Mesenchymal stem cell (in vitro differentiated cells and primary cell): ENCODE measurements around the gene CST9L.

Experiments
- DNase-seq: peaks from one replicate; pipeline ENCODE4 v3.0.0-alpha.2; 2013
- H2AFZ ChIP-seq: one replicate; pipeline ENCODE4 v1.6.1; 2013; ENCODE audit warnings: low read depth, mild to moderate bottlenecking, control low read depth, inconsistent platforms, low read length, moderate library complexity
- H2AK5ac ChIP-seq: 2 replicates; pipeline ENCODE4 v1.6.1; 2013; ENCODE audit warnings: low read length, moderate library complexity, mild to moderate bottlenecking, inconsistent platforms; ENCODE audit not compliant: severe bottlenecking
- H2BK120ac ChIP-seq: one replicate; pipeline ENCODE4 v1.6.1; 2013; ENCODE audit warnings: low read depth, mild to moderate bottlenecking, inconsistent platforms, low read length, moderate library complexity
- H2BK12ac ChIP-seq, 2 experiments: one replicate each; pipeline ENCODE4 v1.6.1; 2013; ENCODE audit warnings: inconsistent platforms in 2 of 2, low read length in 2 of 2, mild to moderate bottlenecking in 2 of 2, moderate library complexity in 2 of 2, control low read depth in 1 of 2
- H2BK15ac ChIP-seq: one replicate; pipeline ENCODE4 v1.6.1; 2013; ENCODE audit warnings: mild to moderate bottlenecking, low read depth, inconsistent platforms; ENCODE audit not compliant: poor library complexity, severe bottlenecking
- H2BK5ac ChIP-seq: 2 replicates; pipeline ENCODE4 v1.6.1; 2013; ENCODE audit warnings: low read depth, mild to moderate bottlenecking, low read length, control low read depth, inconsistent platforms; ENCODE audit not compliant: poor library complexity, severe bottlenecking
- H3K14ac ChIP-seq, 2 experiments: one replicate each; pipeline ENCODE4 v1.6.1; 2013; ENCODE audit warnings: inconsistent platforms in 2 of 2, low read length in 2 of 2, control low read depth in 1 of 2, mild to moderate bottlenecking in 1 of 2, moderate library complexity in 1 of 2
- H3K18ac ChIP-seq, 2 experiments: one replicate each; pipeline ENCODE4 v1.6.1; 2013; ENCODE audit warnings: inconsistent platforms in 2 of 2, low read length in 2 of 2, control low read depth in 1 of 2, low read depth in 1 of 2, mild to moderate bottlenecking in 1 of 2
- H3K23ac ChIP-seq, 2 experiments: one replicate each; pipeline ENCODE4 v1.6.1; 2013; ENCODE audit warnings: inconsistent platforms in 2 of 2, low read length in 2 of 2, mild to moderate bottlenecking in 2 of 2, moderate library complexity in 2 of 2, control low read depth in 1 of 2
- H3K27ac ChIP-seq: 2 replicates; pipeline ENCODE4 v1.5.1; 2013; ENCODE audit warnings: mild to moderate bottlenecking, moderate library complexity, low read length, control low read depth, inconsistent platforms; ENCODE audit not compliant: poor library complexity, severe bottlenecking
- H3K27me3 ChIP-seq, 2 experiments: 2 replicates each; pipeline versions ENCODE4 v1.6.1 to v1.7.0; 2013; ENCODE audit warnings: low read length in 2 of 2, mild to moderate bottlenecking in 2 of 2, moderate library complexity in 2 of 2, control low read depth in 1 of 2, inconsistent platforms in 1 of 2; ENCODE audit not compliant: control insufficient read depth in 1 of 2, insufficient read depth in 1 of 2
- H3K36me3 ChIP-seq, 2 experiments: 2 replicates each; pipeline versions ENCODE4 v1.6.1 to v1.7.0; 2013; ENCODE audit warnings: low read length in 2 of 2, control low read depth in 1 of 2, inconsistent platforms in 1 of 2, low read depth in 1 of 2, mild to moderate bottlenecking in 1 of 2; ENCODE audit not compliant: insufficient read depth in 2 of 2, control insufficient read depth in 1 of 2
- H3K4ac ChIP-seq, 2 experiments: one replicate each; pipeline ENCODE4 v1.6.1; 2013; ENCODE audit warnings: inconsistent platforms in 2 of 2, low read length in 2 of 2, mild to moderate bottlenecking in 2 of 2, moderate library complexity in 2 of 2, control low read depth in 1 of 2, low read depth in 1 of 2
- H3K4me1 ChIP-seq: 2 replicates; pipeline ENCODE4 v1.6.1; 2013; ENCODE audit warnings: low read depth, low read length, control low read depth; ENCODE audit not compliant: control insufficient read depth, insufficient read depth
- H3K4me2 ChIP-seq: 2 replicates; pipeline ENCODE4 v1.6.1; 2013; ENCODE audit warnings: low read length, mild to moderate bottlenecking, inconsistent platforms; ENCODE audit not compliant: poor library complexity, severe bottlenecking
- H3K4me3 ChIP-seq, 2 experiments: 2 replicates each; pipeline versions ENCODE4 v1.5.1 to v1.7.0; 2013; ENCODE audit warnings: low read length in 2 of 2, mild to moderate bottlenecking in 2 of 2, control low read depth in 1 of 2, low read depth in 1 of 2; ENCODE audit not compliant: insufficient read depth in 1 of 2
- H3K79me1 ChIP-seq: replicated peaks from 2 replicates; pipeline ENCODE4 v1.6.1; 2013; ENCODE audit warnings: mild to moderate bottlenecking, control low read depth, low read length, inconsistent platforms; ENCODE audit not compliant: poor library complexity, severe bottlenecking
- H3K9ac ChIP-seq: 2 replicates; pipeline ENCODE4 v1.7.0; 2013; ENCODE audit warnings: mild to moderate bottlenecking, low read length, moderate library complexity
- H3K9me3 ChIP-seq: 2 replicates; pipeline ENCODE4 v1.7.0; 2013; ENCODE audit warnings: mild to moderate bottlenecking, low read length; ENCODE audit not compliant: control insufficient read depth
- H4K8ac ChIP-seq: one replicate; pipeline ENCODE4 v1.6.1; 2013; ENCODE audit warnings: inconsistent platforms, mild to moderate bottlenecking, low read length, moderate library complexity
- H4K91ac ChIP-seq: one replicate; pipeline ENCODE4 v1.6.1; 2013; ENCODE audit warnings: mild to moderate bottlenecking, low read length, inconsistent platforms
- WGBS: methylation state at CpG from one replicate; pipeline ENCODE4 v1.1.7; 2013; ENCODE audit warnings: mixed read lengths; 5-methylcytosine and 5-hydroxymethylcytosine counted together

Gene CST9L

DNA sequence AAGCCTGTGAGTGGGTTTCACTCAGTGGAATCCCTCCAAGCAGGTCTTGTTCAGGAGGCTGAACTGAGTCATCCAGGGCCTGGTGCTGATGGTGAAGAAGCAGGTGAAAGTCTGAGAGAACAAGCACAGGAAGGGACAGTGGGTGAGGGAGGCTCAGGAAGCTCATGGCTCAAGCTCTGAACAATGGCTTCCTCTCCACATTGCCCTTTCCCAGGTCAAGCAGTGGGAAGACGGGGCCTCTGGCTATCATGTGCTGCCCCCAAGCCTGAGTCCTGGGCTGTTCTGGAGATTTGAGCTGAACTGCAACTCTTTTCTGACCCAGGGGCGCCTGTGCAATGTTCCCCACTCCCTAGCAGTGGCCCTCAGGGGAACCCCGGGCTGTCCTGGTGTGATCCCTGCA, 3.4 kb downstream of the CST9L start:
- H3K9ac ChIP-seq: no peak overlapping the region
- H2BK5ac ChIP-seq: no peak overlapping the region
- no peak overlapping the region for H4K8ac ChIP-seq
- H3K4ac ChIP-seq: no peak overlapping the region
- no peak overlapping the region for H2BK15ac ChIP-seq
- no peak overlapping the region for H2AFZ ChIP-seq
- H3K4me1 ChIP-seq: no peaks in the 10 kb centered on the region
- no peak overlapping the region for H3K23ac ChIP-seq
- no peaks in the 10 kb centered on the region for H3K36me3 ChIP-seq
- no peaks in the 10 kb centered on the region for H3K79me1 ChIP-seq
- H3K18ac ChIP-seq: no peak overlapping the region
- H3K4me2 ChIP-seq: no peak overlapping the region
- H3K9me3 ChIP-seq: peaks cover 32% of the 10 kb centered on the region
- H3K27ac ChIP-seq: no peak overlapping the region
- WGBS: 45% methylated on average over 3 of the region's 3 CpGs
- DNase-seq: no peak
- H3K27me3 ChIP-seq: peaks cover 9 to 10% of the 10 kb centered on the region in 2 experiments
- no peak overlapping the region for H2BK12ac ChIP-seq
- no peak overlapping the region for H4K91ac ChIP-seq
- H3K14ac ChIP-seq: no peak overlapping the region
- no peak overlapping the region for H2BK120ac ChIP-seq
- no peak overlapping the region for H2AK5ac ChIP-seq
- no peak overlapping the region for H3K4me3 ChIP-seq

DNA sequence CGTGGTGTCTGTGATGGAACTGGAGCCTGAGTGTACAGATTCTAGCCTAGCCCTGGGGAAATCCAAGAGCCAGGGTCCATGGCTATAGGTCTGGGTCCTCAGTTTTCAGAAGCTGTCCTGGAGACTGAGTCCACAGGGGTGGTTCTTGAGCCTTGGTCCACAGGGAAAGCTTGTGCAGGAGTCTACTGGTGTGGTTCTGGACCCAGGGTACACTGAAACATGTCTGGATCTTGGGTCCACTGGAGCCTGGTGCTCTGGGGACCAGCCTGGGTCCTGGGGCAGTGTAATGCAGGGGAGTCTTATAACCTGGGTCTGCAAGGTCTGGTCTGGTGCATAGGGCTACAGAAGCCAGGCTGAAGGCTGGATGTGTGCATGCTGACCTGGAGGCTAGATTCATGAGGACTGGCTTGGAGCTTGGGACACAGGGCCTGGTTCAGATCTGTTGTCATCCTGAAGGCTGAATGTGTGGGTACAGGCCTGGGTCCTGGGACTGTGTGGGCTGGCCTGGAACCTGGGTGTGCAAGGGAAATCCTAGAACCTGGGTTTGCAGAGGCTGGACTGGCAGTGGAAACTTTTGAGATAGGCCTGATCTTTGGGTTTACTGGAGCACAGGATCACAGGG, 5.5 kb downstream of the CST9L start:
- no peak overlapping the region for H2BK15ac ChIP-seq
- H3K4ac ChIP-seq: no peak overlapping the region
- 61% methylated on average over 1 of the region's 1 CpG for WGBS
- H3K18ac ChIP-seq: no peak overlapping the region
- H3K14ac ChIP-seq: no peak overlapping the region
- no peak overlapping the region for H2AFZ ChIP-seq
- no peak overlapping the region for H3K4me2 ChIP-seq
- no peak overlapping the region for H3K4me3 ChIP-seq
- no peak overlapping the region for H3K27ac ChIP-seq
- no peak overlapping the region for H3K9ac ChIP-seq
- H3K79me1 ChIP-seq: no peaks in the 10 kb centered on the region
- DNase-seq: no peak
- H2BK120ac ChIP-seq: no peak overlapping the region
- H2BK12ac ChIP-seq: no peak overlapping the region
- no peaks in the 10 kb centered on the region for H3K4me1 ChIP-seq
- no peaks in the 10 kb centered on the region for H3K36me3 ChIP-seq
- peaks cover 46% of the 10 kb centered on the region for H3K9me3 ChIP-seq
- H2BK5ac ChIP-seq: no peak overlapping the region
- no peak overlapping the region for H4K91ac ChIP-seq
- no peak overlapping the region for H3K23ac ChIP-seq
- no peak overlapping the region for H4K8ac ChIP-seq
- no peak overlapping the region for H2AK5ac ChIP-seq
- H3K27me3 ChIP-seq: peaks cover 3 to 10% of the 10 kb centered on the region in 2 experiments

DNA sequence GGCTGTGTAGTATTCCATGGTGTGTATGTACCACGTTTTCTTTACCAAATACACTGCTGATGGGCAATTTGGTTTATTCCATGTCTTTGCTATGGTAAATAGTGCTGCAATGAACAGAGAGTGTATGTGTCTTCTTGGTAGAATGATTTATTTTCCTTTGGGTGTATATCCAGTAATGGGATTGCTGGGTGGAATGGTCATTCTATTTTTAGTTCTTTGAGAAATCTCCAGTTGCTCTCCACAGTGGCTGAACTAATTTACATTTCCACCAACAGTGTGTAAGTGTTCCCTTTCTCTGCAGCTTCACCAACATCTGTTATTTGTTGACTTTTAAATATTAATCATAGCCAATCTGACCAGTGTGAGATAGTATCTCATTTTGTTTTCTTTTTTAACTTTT, 13.9 kb downstream of the CST9L start:
- no peaks in the 10 kb centered on the region for H3K79me1 ChIP-seq
- H2BK15ac ChIP-seq: no peak overlapping the region

DNA sequence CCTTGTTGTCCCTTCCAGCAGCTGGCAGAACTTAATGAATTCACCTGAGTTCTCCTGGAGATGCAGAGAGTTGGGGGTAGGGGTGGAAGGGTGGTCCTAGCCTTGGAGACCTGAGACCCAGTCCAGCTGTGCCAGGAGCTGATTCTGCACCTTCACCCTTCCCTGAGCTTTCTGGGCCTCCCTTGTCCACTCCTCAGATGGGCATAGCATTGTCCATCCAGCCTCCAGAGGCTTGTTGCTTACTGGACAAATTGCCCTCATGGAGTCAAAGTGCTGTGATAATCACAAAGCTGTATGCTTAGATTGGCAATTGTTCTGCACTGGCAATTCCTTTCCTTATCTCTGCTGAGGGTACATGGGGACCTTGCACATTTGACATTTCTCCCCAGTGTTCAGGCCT, 16.5 kb downstream of the CST9L start:
- no peak overlapping the region for H3K9ac ChIP-seq
- no peak overlapping the region for H2BK5ac ChIP-seq
- peaks cover 21 to 30% of the 10 kb centered on the region in 2 experiments for H3K27me3 ChIP-seq
- no peak overlapping the region for H2BK12ac ChIP-seq
- no peak overlapping the region for H3K14ac ChIP-seq
- no peaks in the 10 kb centered on the region for H3K36me3 ChIP-seq
- H3K4me2 ChIP-seq: no peak overlapping the region
- no peak overlapping the region for H4K8ac ChIP-seq
- no peaks in the 10 kb centered on the region for H3K9me3 ChIP-seq
- H4K91ac ChIP-seq: no peak overlapping the region
- H2BK120ac ChIP-seq: no peak overlapping the region
- H3K23ac ChIP-seq: no peak overlapping the region
- H2BK15ac ChIP-seq: no peak overlapping the region
- no peak overlapping the region for H2AK5ac ChIP-seq
- H3K4ac ChIP-seq: no peak overlapping the region
- no peak overlapping the region for H3K18ac ChIP-seq
- no peaks in the 10 kb centered on the region for H3K79me1 ChIP-seq
- DNase-seq: no peak
- H2AFZ ChIP-seq: no peak overlapping the region
- no peak overlapping the region for H3K27ac ChIP-seq
- no peak overlapping the region for H3K4me3 ChIP-seq
- no peaks in the 10 kb centered on the region for H3K4me1 ChIP-seq

More for the DNA sequence above, 13.9 kb downstream of the CST9L start:
- Histone ChIP-seq H3K36me3 (no peaks in the 10 kb centered on the region), H3K27me3 (peaks cover 8 to 14% of the 10 kb centered on the region in 2 experiments), H3K4ac (no peak overlapping the region), H4K91ac (no peak overlapping the region), H3K9me3 (peaks cover 11% of the 10 kb centered on the region), H2AK5ac (no peak overlapping the region), H2BK12ac (no peak overlapping the region), H3K4me3 (no peak overlapping the region), H2AFZ (no peak overlapping the region), H3K27ac (no peak overlapping the region), H4K8ac (no peak overlapping the region), H3K14ac (no peak overlapping the region), H3K9ac (no peak overlapping the region), H3K18ac (no peak overlapping the region), H3K4me2 (no peak overlapping the region), H3K4me1 (no peaks in the 10 kb centered on the region), H2BK5ac (no peak overlapping the region), H3K23ac (no peak overlapping the region), H2BK120ac (no peak overlapping the region)
- DNase-seq: no peak
- WGBS: 47% methylated on average over 1 of the region's 1 CpG
